H9 (cell line): Measurements from ENCODE around the gene RHOB. TPM values are rescaled to one million over a fixed set of nuclear protein-coding genes. Genes with fewer than 3 reads are reported as not detected.

Experiments
- DNase-seq: peaks from one replicate; pipeline ENCODE4 v3.0.0-alpha.2; 2017
- H2AFZ ChIP-seq: one replicate; pipeline ENCODE4 v1.6.1; 2013; ENCODE audit warnings: mild to moderate bottlenecking, low read length, control low read depth, moderate library complexity
- H2AK5ac ChIP-seq: 2 replicates; pipeline ENCODE4 v1.6.1; 2013; ENCODE audit warnings: low read length, control low read depth, mixed read lengths; ENCODE audit not compliant: insufficient read length
- H2BK120ac ChIP-seq: one replicate; pipeline ENCODE4 v1.6.1; 2013; ENCODE audit warnings: low read depth, mild to moderate bottlenecking, low read length, control low read depth, inconsistent platforms; ENCODE audit not compliant: poor library complexity, severe bottlenecking
- H2BK12ac ChIP-seq: 2 replicates; pipeline ENCODE4 v1.6.1; 2013; ENCODE audit warnings: low read length, control low read depth, mixed read lengths, low read depth; ENCODE audit not compliant: insufficient read length
- H2BK15ac ChIP-seq: 2 replicates; pipeline ENCODE4 v1.6.1; 2013; ENCODE audit warnings: low read depth, low read length, control low read depth
- H2BK20ac ChIP-seq: one replicate; pipeline ENCODE4 v1.6.1; 2013; ENCODE audit warnings: low read depth, mild to moderate bottlenecking, low read length, control low read depth, inconsistent platforms; ENCODE audit not compliant: poor library complexity, severe bottlenecking
- H2BK5ac ChIP-seq: 2 replicates; pipeline ENCODE4 v1.6.1; 2013; ENCODE audit warnings: low read length, control low read depth, mixed read lengths; ENCODE audit not compliant: insufficient read length
- H3K14ac ChIP-seq: 2 replicates; pipeline ENCODE4 v1.6.1; 2013; ENCODE audit warnings: low read length, control low read depth; ENCODE audit not compliant: insufficient read depth
- H3K18ac ChIP-seq: 2 replicates; pipeline ENCODE4 v1.6.1; 2013; ENCODE audit warnings: low read depth, mild to moderate bottlenecking, mixed read lengths, low read length, control low read depth; ENCODE audit not compliant: insufficient read length
- H3K23ac ChIP-seq: 2 replicates; pipeline ENCODE4 v1.6.1; 2013; ENCODE audit warnings: low read length, control low read depth, mixed read lengths, low read depth; ENCODE audit not compliant: insufficient read length
- H3K23me2 ChIP-seq: 2 replicates; pipeline ENCODE4 v1.6.1; 2013; ENCODE audit warnings: low read depth, mild to moderate bottlenecking, mixed read lengths, low read length, control low read depth; ENCODE audit not compliant: insufficient read length, poor library complexity, severe bottlenecking
- H3K27ac ChIP-seq: 2 replicates; pipeline ENCODE4 v1.5.1; 2013; ENCODE audit warnings: low read length, control low read depth, mixed read lengths, low read depth; ENCODE audit not compliant: insufficient read length
- H3K27me3 ChIP-seq: 2 replicates; pipeline ENCODE4 v1.6.1; 2013; ENCODE audit warnings: low read length, control low read depth, inconsistent platforms; ENCODE audit not compliant: insufficient read depth
- H3K4ac ChIP-seq: 2 replicates; pipeline ENCODE4 v1.6.1; 2013; ENCODE audit warnings: low read depth, mild to moderate bottlenecking, control low read depth, inconsistent platforms, low read length, moderate library complexity
- H3K4me1 ChIP-seq: 2 replicates; pipeline ENCODE4 v1.6.1; 2013; ENCODE audit warnings: low read length, control low read depth, inconsistent platforms; ENCODE audit not compliant: insufficient read depth
- H3K4me2 ChIP-seq: 2 replicates; pipeline ENCODE4 v1.6.1; 2013; ENCODE audit warnings: low read length, control low read depth, mixed read lengths; ENCODE audit not compliant: insufficient read length, insufficient read depth
- H3K56ac ChIP-seq: 2 replicates; pipeline ENCODE4 v1.6.1; 2013; ENCODE audit warnings: low read depth, mild to moderate bottlenecking, mixed read lengths, low read length, control low read depth; ENCODE audit not compliant: insufficient read length
- H3K79me1 ChIP-seq: 2 replicates; pipeline ENCODE4 v1.6.1; 2013; ENCODE audit warnings: low read depth, mild to moderate bottlenecking, moderate library complexity, low read length, control low read depth, inconsistent platforms; ENCODE audit not compliant: insufficient read depth, poor library complexity, severe bottlenecking
- H3K79me2 ChIP-seq: 2 replicates; pipeline ENCODE4 v1.6.1; 2013; ENCODE audit warnings: low read length, control low read depth, inconsistent platforms; ENCODE audit not compliant: insufficient read depth
- H3K9ac ChIP-seq: 2 replicates; pipeline ENCODE4 v1.6.1; 2013; ENCODE audit warnings: low read length, control low read depth, mixed read lengths; ENCODE audit not compliant: insufficient read length; ENCODE audit errors: extremely low read depth
- H3K9me3 ChIP-seq: one replicate; pipeline ENCODE4 v1.6.1; 2013; ENCODE audit warnings: low read depth, low read length, inconsistent platforms; ENCODE audit not compliant: control insufficient read depth
- H3T11ph ChIP-seq: one replicate; pipeline ENCODE4 v1.6.1; 2013; ENCODE audit warnings: mild to moderate bottlenecking, low read length, control low read depth, inconsistent platforms
- H4K20me1 ChIP-seq: one replicate; pipeline ENCODE4 v1.6.1; 2013; ENCODE audit not compliant: control insufficient read depth, insufficient read length, insufficient read depth
- H4K5ac ChIP-seq: 2 replicates; pipeline ENCODE4 v1.6.1; 2013; ENCODE audit warnings: low read depth, mild to moderate bottlenecking, mixed read lengths, low read length, control low read depth; ENCODE audit not compliant: insufficient read length
- H4K8ac ChIP-seq: replicated peaks from 2 replicates; pipeline ENCODE4 v1.6.1; 2013; ENCODE audit warnings: low read length, control low read depth, mixed read lengths, low read depth; ENCODE audit not compliant: insufficient read length
- H4K91ac ChIP-seq: 2 replicates; pipeline ENCODE4 v1.6.1; 2013; ENCODE audit warnings: low read depth, mild to moderate bottlenecking, moderate library complexity, mixed read lengths, low read length, control low read depth; ENCODE audit not compliant: insufficient read length
- H3K27ac Mint-ChIP-seq, 3 experiments: 2 replicates in 2 of 3; 3 replicates in 1 of 3; pipeline ENCODE4 v1.8.0; 2020 to 2021; ENCODE audit warnings: mixed read lengths in 3 of 3, mild to moderate bottlenecking in 1 of 3, moderate library complexity in 1 of 3
- H3K27me3 Mint-ChIP-seq: 2 replicates; pipeline ENCODE4 v1.8.0; 2021; ENCODE audit warnings: low read depth, mild to moderate bottlenecking, moderate library complexity, mixed read lengths
- H3K36me3 Mint-ChIP-seq, 3 experiments: 2 replicates in 2 of 3; 3 replicates in 1 of 3; pipeline ENCODE4 v1.8.0; 2020 to 2021; ENCODE audit warnings: low read depth in 3 of 3, mixed read lengths in 3 of 3; ENCODE audit not compliant: insufficient read depth in 1 of 3
- H3K4me1 Mint-ChIP-seq, 2 experiments: 2 replicates each; pipeline ENCODE4 v1.8.0; 2020; ENCODE audit warnings: mixed read lengths in 2 of 2
- H3K4me3 Mint-ChIP-seq, 2 experiments: 2 replicates in 1 of 2; 3 replicates in 1 of 2; pipeline ENCODE4 v1.8.0; 2020 to 2021; ENCODE audit warnings: mild to moderate bottlenecking in 2 of 2, mixed read lengths in 2 of 2, moderate library complexity in 1 of 2
- H3K9me3 Mint-ChIP-seq, 2 experiments: 2 replicates in 1 of 2; 3 replicates in 1 of 2; pipeline ENCODE4 v1.8.0; 2020; ENCODE audit warnings: mild to moderate bottlenecking in 2 of 2, mixed read lengths in 2 of 2, moderate library complexity in 1 of 2
- CTCF ChIP-seq: fragments of 200-600 bp; sonication (generic); conservative IDR thresholded peaks from 3 replicates; pipeline ENCODE4 v1.8.0; 2021; ENCODE audit warnings: antibody characterized with exemption, mild to moderate bottlenecking
- WGBS: extraction: QIAGEN DNeasy Blood & Tissue Kit; methylation state at CpG from one replicate; pipeline ENCODE4 v1.1.7; 2013; ENCODE audit warnings: missing lambda C conversion rate, low lambda C conversion rate, mixed read lengths; ENCODE audit not compliant: insufficient read length; ENCODE audit errors: extremely low coverage; 5-methylcytosine and 5-hydroxymethylcytosine counted together
- total RNA-seq: library from RNA; stranded (reverse); gene quantifications from 2 replicates; pipeline ENCODE4 v1.2.1, GENCODE V29; 2021

Gene RHOB
- total RNA-seq, 1 experiment from 2014 or later = 10.3 TPM

- H3K27ac Mint-ChIP-seq = no peak overlapping the region
- Histone ChIP-seq H3T11ph (no peak overlapping the region), H4K8ac (no peak overlapping the region), H3K14ac (no peak overlapping the region), H4K20me1 (no peaks in the 10 kb centered on the region), H3K79me1 (no peaks in the 10 kb centered on the region), H4K5ac (no peak overlapping the region), H3K56ac (no peak overlapping the region), H3K27ac (no peak overlapping the region), H3K23ac (no peak overlapping the region), H2BK15ac (no peak overlapping the region), H3K4me1 (no peaks in the 10 kb centered on the region; the same call in 1 of the 2 replicates), H4K91ac (no peak overlapping the region), H3K9ac (no peak overlapping the region), H2BK20ac (no peak overlapping the region), H2BK120ac (no peak overlapping the region), H2BK5ac (no peak overlapping the region), H2AFZ (no peak overlapping the region), H3K23me2 (no peaks in the 10 kb centered on the region), H3K27me3 (no peaks in the 10 kb centered on the region), H3K4ac (no peak overlapping the region), H2BK12ac (no peak overlapping the region), H3K4me2 (no peak overlapping the region), H3K18ac (no peak overlapping the region), H3K9me3 (no peaks in the 10 kb centered on the region), H2AK5ac (no peak overlapping the region), H3K79me2 (no peaks in the 10 kb centered on the region)
- peaks cover 21% of the 10 kb centered on the region for H3K27me3 Mint-ChIP-seq
- H3K4me1 Mint-ChIP-seq = peaks cover 7 to 9% of the 10 kb centered on the region in 2 experiments
- no peak overlapping the region for H3K4me3 Mint-ChIP-seq
- no peak for DNase-seq
- no peaks in the 10 kb centered on the region; a peak in 1 of 7 replicates for H3K36me3 Mint-ChIP-seq
- TF ChIP-seq CTCF = no peak
- no peaks in the 10 kb centered on the region for H3K9me3 Mint-ChIP-seq
- WGBS = no CpG with 5 or more reads among the region's 1 CpG
Observed at GRCh38 chr2:20476481-20476880, 29.6 kb downstream of the RHOB start.
